ENCODE data around the gene NAP1L1.

The NAP1L1 gene

DNA sequence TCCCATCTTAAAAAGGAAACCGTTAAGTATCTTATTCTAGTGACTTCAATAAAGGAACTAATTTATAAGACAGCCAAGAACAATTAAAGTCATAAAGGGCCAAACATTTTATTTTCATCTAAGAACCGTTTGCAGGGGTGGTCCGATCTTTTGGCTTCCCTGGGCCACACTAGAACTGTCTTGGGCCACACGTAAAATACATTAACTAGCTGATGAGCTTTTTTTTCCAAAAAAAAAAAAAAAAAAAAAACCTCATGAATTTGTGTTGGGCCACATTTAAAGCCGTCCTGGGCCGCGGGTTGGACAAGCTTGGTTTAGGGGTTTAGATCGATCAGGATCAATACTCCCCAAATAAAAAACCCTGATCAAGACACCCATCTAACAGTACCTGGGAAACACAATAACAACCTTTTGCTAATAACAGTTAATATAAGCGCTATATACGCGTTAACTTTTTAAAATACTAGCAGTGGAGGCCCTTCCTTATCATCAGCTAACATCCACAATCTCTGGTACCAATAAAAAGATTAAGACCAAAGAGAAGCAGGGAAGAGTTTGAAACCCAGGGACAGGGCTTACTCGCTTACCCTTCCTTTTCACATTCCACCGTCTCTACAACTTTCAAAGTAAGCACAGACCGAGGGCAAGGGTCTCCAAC lies 1.1 kb downstream of the NAP1L1 start:
- no peak for DNase-seq

DNA sequence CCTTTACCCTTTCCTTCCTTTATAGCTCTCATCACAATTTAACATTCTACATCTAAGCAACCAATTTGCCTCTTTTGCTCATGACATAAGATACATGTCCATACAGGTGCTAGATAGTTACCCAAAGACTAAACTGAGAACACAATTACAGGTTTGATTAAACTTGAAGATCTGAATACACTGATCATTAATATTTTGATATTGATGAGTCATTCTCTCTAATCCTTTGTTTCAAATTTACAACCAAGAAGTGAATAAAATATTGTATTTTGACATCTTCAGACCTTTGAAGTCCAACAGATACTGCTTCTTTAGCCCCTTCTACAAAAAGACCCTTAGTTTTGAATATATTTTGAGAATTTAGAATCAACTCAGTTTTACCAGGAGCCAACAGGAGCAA lies 2.6 kb downstream of the NAP1L1 start:
- DNase-seq: no peak

DNA sequence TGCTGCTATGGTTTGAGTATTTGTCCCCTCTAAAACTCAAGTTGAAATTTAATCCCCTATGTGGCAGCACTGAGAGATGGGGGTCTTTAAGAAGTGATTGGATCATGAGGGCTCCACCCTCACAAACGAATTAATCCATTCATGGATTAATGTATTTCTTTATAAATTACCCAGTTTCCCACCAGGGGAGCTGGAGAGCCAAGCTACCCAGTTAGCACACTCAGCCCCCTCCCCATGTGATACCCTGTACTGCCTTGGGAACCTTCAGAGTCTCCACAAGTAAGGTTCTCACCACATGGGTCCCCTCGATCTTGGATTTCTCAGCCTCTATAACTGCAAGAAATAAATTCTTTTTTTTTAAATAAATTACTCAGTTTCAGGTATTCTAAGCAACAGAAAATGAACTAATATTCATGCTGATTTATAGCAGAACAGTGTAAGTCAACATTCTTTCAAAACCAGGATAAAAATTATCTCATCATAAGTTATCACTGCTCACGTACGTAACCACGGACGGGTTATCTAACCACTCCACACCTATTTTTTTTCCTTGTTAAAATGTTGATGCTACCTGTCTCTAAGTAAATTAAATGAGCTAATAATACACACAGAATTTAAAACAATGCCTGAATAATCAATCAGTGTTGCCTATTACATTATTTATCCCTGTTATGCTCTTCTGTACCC lies 3.6 kb downstream of the NAP1L1 start:
- no peak for DNase-seq

DNA sequence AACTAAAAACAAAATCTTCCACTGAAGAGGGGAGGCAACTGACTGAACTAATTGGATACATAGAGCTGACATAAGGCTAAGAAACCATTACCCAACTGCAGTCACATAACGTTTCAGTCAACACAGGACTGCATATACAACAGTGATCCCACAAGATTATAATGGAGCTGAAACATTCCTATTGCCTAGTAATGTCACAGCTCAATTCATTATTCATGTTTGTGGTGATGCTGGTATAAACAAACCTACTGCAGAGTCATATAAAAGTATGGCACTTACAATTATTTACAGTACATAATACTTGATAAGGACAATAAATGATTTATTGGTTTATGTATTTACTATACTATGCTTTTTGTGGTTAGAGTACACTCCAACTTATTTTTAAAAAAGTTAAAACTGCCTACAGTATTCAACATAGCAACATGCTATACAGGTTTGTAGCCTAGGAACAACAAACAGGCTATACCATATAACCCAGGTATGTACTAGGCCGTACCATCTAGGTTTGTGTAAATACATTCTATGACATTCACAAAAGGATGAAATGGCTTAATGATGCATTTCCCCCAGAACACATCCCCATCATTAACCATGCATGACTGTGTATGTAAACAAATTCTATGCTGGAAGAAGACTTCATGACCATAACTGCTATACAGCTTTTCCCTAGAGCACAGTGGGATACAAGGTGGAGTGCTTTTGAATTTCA lies 4.3 kb downstream of the NAP1L1 start:
- no peak for DNase-seq

DNA sequence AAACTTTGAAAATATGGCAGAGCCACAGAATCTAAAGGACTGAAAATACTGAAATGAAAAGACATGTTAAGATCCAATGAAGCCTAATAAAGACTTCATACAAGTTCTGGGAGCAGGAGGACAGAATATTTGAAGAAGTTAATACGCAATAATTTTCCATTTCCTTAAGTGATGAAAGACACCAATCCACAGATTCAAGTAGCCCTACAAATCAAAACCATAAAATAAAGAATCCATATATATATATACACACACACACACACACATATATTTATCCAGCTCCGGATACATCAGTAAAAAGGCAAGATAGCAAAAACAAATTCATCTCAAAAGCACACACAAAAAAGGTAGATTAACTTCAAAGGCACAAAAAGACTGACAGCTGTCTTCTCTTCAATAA lies 5.7 kb downstream of the NAP1L1 start:
- DNase-seq: no peak

DNA sequence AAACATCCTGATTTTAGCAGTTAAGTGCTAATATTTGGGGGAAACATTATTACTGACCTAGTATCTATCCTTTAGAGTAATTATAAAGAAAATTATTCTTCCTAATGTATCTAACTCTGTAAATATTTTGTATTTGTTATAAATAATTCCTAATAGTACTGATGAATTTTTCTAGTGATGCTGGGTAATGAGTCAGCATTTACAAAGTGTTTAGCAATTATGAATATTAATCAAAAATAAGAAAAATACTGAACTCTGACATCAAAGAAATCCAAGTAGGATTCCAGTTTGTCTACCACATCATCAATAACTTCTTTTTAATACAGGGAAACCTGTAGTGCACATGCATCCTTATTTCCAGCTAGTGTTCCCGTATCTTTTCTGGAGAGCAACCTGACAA lies 9.0 kb downstream of the NAP1L1 start:
- no peak for DNase-seq

DNA sequence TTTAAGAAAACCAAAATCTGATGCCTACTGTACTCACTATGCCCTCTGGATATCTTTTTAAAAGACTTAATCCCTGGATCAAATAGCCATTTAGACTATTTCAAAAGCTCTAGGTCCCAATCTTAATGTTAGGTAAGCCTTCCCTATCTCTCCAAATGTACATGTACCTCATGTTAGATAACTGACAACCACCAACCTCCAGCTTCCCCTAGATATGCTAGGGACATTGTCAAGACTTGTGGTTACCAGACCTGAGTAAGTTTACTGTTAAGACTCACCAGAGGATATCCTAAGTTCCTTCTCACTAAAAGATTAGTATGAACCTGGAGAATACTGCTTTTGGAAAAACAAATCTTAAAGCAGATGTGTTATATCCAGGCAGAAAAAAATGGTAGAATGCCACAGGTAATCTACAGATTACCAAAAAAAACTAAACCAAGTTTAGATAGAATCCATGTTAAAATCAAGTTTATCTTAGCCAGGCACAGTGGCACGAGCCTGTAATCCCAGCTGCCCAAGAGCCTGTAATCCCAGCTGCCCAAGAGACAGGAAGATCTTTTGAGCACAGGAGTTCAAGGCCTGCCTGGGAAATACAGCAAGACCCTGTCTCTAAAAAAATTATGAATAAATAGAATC lies 9.7 kb downstream of the NAP1L1 start:
- no peak for DNase-seq

DNA sequence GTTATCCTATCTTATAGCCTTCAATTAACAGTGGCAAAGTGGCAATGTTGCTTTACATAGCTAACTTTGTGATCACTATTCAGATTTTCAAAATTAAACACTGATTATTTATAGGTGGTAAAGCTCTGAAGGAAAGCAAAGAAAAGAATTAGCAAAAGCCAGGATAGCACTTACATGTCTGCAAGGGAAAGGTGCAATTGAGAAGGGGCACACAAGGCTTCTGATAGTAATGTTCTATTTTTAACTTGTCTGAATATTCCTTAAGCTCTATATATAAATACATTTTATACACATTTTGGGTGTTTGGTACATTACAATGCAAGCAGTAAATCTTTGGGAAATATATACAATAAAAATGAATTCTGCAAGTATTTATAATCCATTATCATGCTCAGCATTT lies 10.9 kb downstream of the NAP1L1 start:
- DNase-seq: no peak

DNA sequence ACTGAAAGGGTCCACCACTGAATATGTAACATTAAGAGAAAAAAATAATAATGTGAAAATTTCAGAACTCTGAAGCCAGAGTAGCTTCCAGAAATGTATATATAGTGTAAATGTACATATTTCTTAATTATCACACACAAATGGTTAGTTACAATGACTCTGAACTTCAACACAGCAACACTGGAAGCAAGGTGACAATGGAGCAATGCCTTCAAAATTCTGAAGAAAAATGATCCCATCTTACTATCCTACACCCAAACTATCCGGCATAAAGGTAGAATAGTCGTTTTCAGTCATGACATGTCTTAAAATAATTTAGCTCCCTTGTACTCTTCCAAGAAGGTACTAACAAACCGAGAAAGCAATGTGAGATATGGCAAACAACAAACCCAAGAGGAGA lies 11.9 kb downstream of the NAP1L1 start:
- no peak for DNase-seq

DNA sequence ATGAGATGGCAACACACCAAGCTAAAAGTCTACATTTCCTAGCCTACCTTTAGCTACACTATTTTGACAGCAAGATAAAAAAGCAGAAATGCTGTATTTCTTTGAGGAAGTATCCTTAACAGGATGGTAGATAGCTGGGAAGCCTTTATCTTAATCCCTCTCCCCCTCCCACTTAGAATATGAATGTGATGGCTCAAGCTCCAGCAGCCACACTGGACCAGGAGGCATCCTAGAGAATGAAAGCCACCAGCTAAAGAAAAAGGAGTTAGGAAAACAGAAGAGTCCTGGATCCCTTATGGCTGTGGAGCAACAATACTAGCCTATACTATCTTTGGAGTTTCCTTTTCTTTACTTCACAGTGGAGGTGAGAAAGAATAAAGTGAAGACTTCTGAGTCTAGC lies 15.1 kb downstream of the NAP1L1 start:
- no peak for DNase-seq

DNA sequence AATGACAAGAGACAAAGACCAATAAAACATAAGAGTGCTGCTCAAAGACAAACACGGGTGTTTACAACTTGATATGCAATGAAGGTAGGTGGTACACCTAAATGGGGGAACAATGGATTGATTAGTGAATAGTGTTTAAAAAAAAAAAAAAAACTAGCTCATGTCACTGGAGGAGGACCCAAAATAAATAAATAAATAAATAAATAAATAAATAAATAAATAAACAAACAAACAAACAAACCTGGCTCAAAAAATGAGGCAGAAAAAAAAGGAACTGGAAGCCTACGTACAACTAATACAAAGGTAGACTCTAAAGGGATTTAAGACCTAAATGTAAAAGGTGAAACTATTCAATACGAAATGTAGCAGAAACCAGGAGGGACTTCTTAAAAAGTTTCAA lies 18.6 kb downstream of the NAP1L1 start:
- no peak for DNase-seq

DNA sequence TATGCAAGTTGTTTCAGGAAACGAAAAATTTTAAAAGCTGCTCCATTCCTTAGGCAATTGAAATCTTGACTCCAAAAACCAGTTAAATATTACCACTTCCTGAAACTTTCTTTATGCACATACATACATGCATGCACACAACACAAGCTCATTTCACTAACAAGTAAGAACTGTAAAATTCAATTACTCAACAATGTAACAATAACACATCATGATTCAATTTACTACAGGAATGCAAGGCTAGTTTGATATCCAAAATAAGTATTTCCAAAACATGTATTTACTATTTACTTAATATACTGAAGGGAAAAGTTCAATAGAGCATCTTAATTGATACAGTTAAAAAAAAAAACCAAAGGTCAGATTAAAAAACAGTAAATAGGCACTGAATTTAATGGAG lies 19.6 kb downstream of the NAP1L1 start:
- DNase-seq: no peak

DNA sequence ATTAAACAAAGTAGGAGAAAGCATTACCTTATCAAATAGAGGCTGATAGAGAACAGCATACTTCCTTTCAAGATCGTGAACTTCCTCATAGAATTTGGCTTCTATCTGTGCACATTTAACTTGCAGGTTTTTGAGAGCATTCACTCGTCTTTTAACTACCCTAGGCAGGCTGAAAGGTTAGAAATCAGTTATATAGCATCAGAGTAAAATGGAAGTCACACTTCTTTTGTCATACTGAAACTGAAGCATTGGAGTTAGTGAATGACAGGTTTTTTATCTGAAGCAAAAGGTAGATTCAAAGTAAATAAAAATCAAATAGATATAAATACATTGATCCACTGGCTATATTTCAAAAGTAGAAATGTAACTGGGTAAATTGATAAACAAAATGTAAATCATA lies 24.4 kb downstream of the NAP1L1 start:
- no peak for DNase-seq

DNA sequence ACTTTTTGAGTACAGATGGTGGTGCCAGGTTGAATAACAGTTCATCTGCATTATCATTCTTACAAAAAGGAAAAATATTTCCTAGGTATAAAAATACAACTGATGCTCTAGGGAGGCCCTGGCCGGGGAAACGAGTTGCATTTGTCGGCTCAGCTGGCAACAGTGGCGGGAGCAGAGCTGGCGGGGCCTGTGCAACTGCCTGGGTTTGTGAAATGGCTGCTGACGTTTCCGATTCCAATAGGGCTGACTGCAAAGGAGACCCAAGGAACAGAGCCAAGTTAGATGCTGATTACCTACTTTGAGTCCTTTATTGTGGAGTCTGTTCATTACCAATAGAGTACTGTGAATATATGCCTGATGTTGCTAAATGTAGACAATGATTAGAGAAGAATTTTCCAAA lies 27.2 kb downstream of the NAP1L1 start:
- DNase-seq: no peak

DNA sequence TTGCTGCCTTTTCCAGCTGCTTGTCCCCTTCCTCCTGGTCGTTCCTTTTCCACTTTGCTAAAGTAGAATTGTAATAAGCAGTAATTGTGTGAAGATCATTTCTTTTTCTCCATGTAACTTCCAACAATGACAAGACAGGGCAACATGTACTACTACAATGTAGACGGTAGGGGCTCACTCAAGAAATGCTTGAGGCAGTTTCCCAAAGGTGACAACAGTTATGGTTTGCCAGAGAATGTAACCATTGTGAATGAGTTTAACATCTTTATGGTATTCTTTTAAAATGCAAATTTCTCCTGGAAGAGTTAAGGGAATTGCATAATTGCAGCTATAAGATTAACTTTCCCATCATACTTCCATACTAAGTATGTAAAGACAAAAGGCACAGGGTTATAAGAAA lies 29.1 kb downstream of the NAP1L1 start:
- no peak for DNase-seq

DNA sequence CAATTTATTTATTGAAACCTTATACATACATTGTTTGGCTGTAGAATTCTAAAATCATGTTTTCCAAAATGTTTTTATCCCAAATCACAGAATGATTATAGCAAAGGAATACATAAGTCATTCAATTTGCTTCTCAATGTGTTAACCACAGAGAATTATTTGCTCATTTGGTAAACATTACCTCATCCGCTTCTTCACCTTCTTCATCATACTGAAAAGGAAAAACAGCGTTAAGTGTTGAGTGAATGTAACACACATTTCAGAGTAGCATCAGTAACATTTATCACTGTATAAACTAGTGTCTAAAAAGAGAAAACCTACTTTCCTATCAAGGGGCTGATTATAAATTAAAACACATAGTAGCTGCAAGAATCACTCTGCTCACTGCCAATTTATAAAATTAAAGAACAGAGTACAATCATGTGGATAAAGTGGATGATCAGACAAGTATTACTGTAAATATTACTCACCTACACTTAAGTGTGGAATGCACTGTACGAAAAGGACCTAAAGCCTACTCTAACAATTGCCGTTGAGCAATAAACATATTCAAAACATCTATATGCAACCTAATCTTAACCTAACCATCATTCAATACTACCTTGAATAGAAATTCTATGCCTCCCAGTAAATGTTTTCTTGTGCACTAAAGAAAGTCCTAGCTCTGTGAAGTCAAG lies 34.8 kb downstream of the NAP1L1 start:
- no peak for DNase-seq

DNA sequence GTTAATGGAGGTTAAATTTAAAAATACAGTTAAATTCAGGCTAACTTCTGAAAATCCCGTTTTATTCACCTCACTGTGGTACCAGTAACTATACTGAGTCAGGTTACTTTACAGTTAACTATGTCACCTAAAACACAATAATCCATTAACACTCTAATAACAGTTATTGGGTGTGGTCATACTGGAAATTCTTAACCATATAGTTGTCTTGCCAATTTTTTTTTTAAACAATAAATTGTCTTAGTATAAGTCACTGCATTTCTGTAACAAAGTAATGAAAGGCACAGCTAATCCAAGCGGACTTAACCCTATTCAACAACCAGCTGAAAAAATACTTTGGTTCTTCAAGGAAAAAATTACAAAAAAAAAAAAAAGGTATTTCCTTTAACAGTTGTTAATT lies 36.7 kb downstream of the NAP1L1 start:
- DNase-seq: no peak

DNA sequence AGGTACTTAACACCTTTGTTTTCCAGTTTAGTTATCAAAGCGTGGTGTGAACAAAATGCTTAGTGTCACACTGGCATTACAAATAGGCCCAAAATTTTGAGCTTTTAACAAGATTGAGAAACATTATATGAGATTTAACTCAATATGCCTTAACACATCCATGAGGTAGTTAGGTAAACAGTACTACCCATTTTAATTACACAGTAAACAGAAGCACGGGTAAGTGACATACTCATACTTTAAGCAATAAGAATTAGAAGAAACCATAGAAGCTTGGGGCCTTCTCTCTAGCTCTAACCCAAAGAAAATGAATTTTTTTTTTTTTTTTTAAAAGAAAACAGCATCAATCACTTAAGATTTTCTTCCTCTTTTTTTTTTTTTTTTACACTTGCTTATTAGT lies 37.4 kb downstream of the NAP1L1 start:
- no peak for DNase-seq

DNA sequence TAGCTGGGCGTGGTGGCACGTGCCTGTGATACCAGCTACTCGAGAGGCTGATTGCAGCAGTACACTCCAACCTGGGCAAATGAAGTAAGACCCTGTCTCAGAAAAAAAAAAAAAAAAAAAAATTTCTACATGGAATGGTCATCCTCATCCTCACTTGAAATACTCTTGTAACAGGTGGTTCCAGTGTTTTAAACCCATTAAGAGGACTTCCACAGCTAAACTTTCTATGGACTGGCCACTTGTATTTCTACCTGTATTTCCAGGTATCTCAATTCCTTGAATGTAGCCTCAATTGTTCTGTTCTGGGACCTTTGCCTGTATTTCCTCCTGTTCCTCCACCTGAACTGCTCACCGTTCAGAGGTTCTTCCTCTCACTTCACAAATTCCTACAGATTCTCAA lies 41.1 kb downstream of the NAP1L1 start:
- DNase-seq: no peak

DNA sequence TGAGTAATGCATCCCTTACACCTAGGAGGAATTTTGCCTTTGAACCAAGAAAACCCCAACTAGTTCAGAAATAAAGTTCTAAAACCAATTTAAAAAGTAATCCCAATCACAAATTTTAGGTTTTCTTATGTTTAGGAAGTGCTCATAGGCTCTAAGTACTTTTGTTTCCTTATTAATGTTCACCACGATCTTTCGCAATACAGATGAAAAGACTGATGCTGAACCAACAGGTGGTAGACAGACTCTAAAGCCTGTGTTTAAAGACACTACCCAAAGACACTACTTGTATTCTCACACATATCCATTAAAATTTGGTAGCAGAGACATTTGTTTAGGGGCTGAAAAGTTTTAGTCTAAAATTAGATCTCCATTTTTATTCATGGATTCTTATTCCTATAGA lies 42.3 kb downstream of the NAP1L1 start:
- no peak for DNase-seq

DNA sequence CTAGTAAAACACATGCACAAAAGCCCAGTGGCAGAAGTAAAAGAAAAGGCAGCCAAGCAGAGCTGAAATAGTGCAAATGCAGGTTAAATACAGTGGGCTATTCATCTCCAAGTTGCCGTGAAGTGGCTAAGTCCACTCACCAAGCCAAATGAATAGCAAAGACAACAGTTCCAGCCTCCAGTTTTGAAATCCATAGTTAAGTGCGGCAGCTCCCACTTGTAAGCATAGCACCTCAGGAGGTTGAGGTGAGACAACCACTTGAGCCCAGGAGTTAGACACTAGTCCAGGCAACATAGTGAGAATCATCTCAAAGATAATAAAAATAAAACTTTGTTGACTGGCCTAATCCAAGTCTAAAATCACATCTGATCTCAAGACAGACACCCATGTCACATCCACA lies 43.1 kb downstream of the NAP1L1 start:
- DNase-seq: no peak

DNA sequence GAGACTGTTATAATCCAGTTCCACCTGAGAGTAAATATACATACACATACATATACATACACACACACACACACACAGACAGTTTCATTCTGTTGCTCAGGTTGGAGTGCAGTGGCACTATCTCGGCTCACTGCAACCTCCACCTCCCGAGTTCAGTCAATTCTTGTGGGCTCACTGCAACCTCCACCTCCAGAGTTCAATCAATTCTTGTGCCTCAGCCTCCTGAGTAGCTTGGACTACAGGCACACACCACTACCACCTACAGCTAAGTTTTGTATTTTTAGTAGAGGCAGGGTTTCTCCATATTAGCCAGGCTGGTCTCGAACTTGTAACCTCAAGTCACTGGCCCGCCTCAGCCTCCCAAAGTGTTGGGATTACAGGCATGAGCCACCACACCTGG lies 44.0 kb downstream of the NAP1L1 start:
- DNase-seq: no peak

DNA sequence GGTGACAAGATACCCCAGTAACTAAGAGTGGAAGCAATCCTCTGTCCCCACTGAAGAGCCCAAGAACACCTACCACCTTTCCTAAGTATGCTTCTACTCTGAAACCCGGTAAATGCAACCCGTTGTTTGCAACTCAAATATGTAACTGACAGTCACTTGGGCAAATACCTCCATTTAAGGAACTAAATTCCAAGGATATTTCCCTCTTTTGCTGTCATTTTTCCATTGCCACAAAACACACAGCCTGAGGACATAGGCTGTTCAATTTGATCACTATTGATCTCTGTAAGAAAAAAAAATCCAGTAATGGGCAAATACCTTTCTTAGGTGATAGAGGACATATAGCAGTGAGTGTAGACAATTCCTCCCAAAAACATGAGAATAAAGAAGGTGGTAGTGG lies 46.3 kb downstream of the NAP1L1 start:
- no peak for DNase-seq

All from suppressor macrophage treated with lipopolysaccharide for 4 hours (primary cell).